Keratinocyte (primary cell): Measurements from ENCODE around the gene ARMH2.
"Not testable (repeated sequence)": the region's sequence is repeated elsewhere in the genome, so short reads cannot be mapped to it uniquely, and the experiment has no call there.

Source experiments
- CTCF ChIP-seq, 3 experiments: IDR thresholded peaks in 1 of 3; conservative IDR thresholded peaks in 1 of 3; optimal IDR thresholded peaks in 1 of 3; 2 replicates in 2 of 3; 3 replicates in 1 of 3; pipeline versions ENCODE3 to v1.5.1; 2011; ENCODE audit warnings: low read length in 3 of 3, mild to moderate bottlenecking in 3 of 3, moderate library complexity in 2 of 3, control low read depth in 1 of 3, inconsistent platforms in 1 of 3; ENCODE audit not compliant: insufficient read depth in 2 of 3; ENCODE audit errors: extremely low read depth in 1 of 3
- EZH2 ChIP-seq: IDR thresholded peaks from one replicate; pipeline ENCODE4 v1.6.1; 2012; ENCODE audit warnings: inconsistent platforms, mild to moderate bottlenecking, low read length, moderate library complexity

- TF ChIP-seq CTCF (optimal IDR thresholded peaks at IDR 0.05 in 1 of 3, IDR thresholded peaks at IDR 0.05 in 1 of 3, conservative IDR thresholded peaks at IDR 0.05 in 1 of 3; ENCODE audit: extremely low read depth in 1 of 3, insufficient read depth in 2 of 3, low read length in 3 of 3); EZH2: not testable (repeated sequence)
Measured at GRCh38 chr6:24754378-24754777, 44.3 kb downstream of the ARMH2 start.
